OCI-LY1 (cell line): Measurements from ENCODE around the gene ADAMTS7.

Source experiments
- CTCF ChIP-seq: fragments of 200-600 bp; sonication (generic), shearing (Covaris generic); IDR thresholded peaks from 2 replicates; pipeline ENCODE4 v1.5.1; 2017; ENCODE audit warnings: mild to moderate bottlenecking, antibody characterized with exemption, low read length, moderate library complexity, mixed read lengths
- EZH2 ChIP-seq: fragments of 200-600 bp; sonication (generic), shearing (Covaris generic); IDR thresholded peaks from 2 replicates; pipeline ENCODE4 v1.8.0; 2017; ENCODE audit warnings: borderline replicate concordance, mixed run types, mild to moderate bottlenecking, antibody characterized with exemption, low read length, moderate library complexity, mixed read lengths

- TF ChIP-seq EZH2 (no peak), CTCF (no peak)
Observed at GRCh38 chr15:78727561-78727960, 83.7 kb downstream of the ADAMTS7 start.
